K562 (cell line): ENCODE data around the gene HTR4. TPM values are rescaled to one million over a fixed set of nuclear protein-coding genes. Genes with fewer than 3 reads are reported as not detected.

ENCODE experiments used
- BDP1 ChIP-seq: IDR thresholded peaks from 3 replicates; pipeline ENCODE4 v1.6.1; 2011; ENCODE audit not compliant: insufficient read length, insufficient read depth
- BRF1 ChIP-seq: IDR thresholded peaks from 3 replicates; pipeline ENCODE4 v1.6.1; 2011; ENCODE audit warnings: borderline replicate concordance, mild to moderate bottlenecking; ENCODE audit not compliant: insufficient read length; ENCODE audit errors: extremely low read depth
- CBFB ChIP-seq: sonication (generic); formaldehyde crosslinking; IDR thresholded peaks from 2 replicates; pipeline ENCODE4 v1.4.0; 2020; ENCODE audit warnings: mild to moderate bottlenecking, missing genetic modification reagents
- CTCFL ChIP-seq: IDR thresholded peaks from 2 replicates; pipeline ENCODE4 v1.6.1; 2011; ENCODE audit warnings: borderline replicate concordance, low read depth, mild to moderate bottlenecking, moderate library complexity, low read length; ENCODE audit not compliant: insufficient read depth, poor library complexity, severe bottlenecking
- ESRRB ChIP-seq: fragments of 250-450 bp; sonication (Bioruptor Pico); IDR thresholded peaks from 2 replicates; pipeline ENCODE4 v1.5.0; 2020; ENCODE audit warnings: mild to moderate bottlenecking, moderate library complexity, borderline replicate concordance
- GTF2F1 ChIP-seq: IDR thresholded peaks from 2 replicates; pipeline ENCODE4 v1.6.1; 2011; ENCODE audit warnings: low read depth, low read length, improper control_type of control experiment
- HNRNPK ChIP-seq: fragments of 200-400 bp; formaldehyde crosslinking; IDR thresholded peaks from one replicate; pipeline ENCODE4 v1.6.1; 2018; ENCODE audit warnings: mild to moderate bottlenecking, low read depth, low read length; ENCODE audit not compliant: poor library complexity, severe bottlenecking
- JUNB ChIP-seq: fragments of 450-650 bp; formaldehyde crosslinking; conservative IDR thresholded peaks from 2 replicates; pipeline ENCODE4 v1.4.0; 2020; ENCODE audit warnings: mild to moderate bottlenecking
- MTF1 ChIP-seq: fragments of 250-450 bp; sonication (Bioruptor Pico); IDR thresholded peaks from 2 replicates; pipeline ENCODE4 v1.9.0; 2021; ENCODE audit warnings: moderate library complexity, mild to moderate bottlenecking, inconsistent platforms, borderline replicate concordance
- NFXL1 ChIP-seq: fragments of 450-650 bp; formaldehyde crosslinking; IDR thresholded peaks from 2 replicates; pipeline ENCODE4 v1.4.0; 2021; ENCODE audit warnings: mild to moderate bottlenecking
- NR2C2 ChIP-seq, 2 experiments: fragments of 200-800 bp in 1 of 2; sonication (Bioruptor generic) in 1 of 2; sonication (generic) in 1 of 2; formaldehyde crosslinking in 1 of 2; IDR thresholded peaks; 2 replicates each; pipeline versions ENCODE4 v1.6.1 to v1.8.0; 2016 to 2022; ENCODE audit warnings: mild to moderate bottlenecking in 1 of 2, missing compliant biosample characterization in 1 of 2, missing genetic modification characterization in 1 of 2, missing genetic modification reagents in 1 of 2
- PHTF2 ChIP-seq: fragments of 250-450 bp; sonication (Bioruptor Pico); IDR thresholded peaks from 2 replicates; pipeline ENCODE4 v1.5.0; 2021; ENCODE audit warnings: mild to moderate bottlenecking
- PPARD ChIP-seq: fragments of 250-450 bp; sonication (Bioruptor Pico); IDR thresholded peaks from 2 replicates; pipeline ENCODE4 v1.8.0; 2022; ENCODE audit warnings: inconsistent platforms, mild to moderate bottlenecking, moderate library complexity
- PTBP1 ChIP-seq: fragments of 200-400 bp; formaldehyde crosslinking; IDR thresholded peaks from 2 replicates; pipeline ENCODE4 v1.6.1; 2017; ENCODE audit warnings: low read depth, low read length
- RBM22 ChIP-seq: fragments of 200-400 bp; formaldehyde crosslinking; IDR thresholded peaks from 2 replicates; pipeline ENCODE4 v1.6.1; 2018; ENCODE audit warnings: low read length, low read depth; ENCODE audit not compliant: poor library complexity, severe bottlenecking
- RUNX1 ChIP-seq: sonication (generic); IDR thresholded peaks from 2 replicates; pipeline ENCODE4 v1.6.1; 2016; ENCODE audit warnings: antibody characterized with exemption, low read depth
- SRSF3 ChIP-seq: fragments of 200-400 bp; formaldehyde crosslinking; IDR thresholded peaks from 2 replicates; pipeline ENCODE4 v1.6.1; 2016; ENCODE audit warnings: mild to moderate bottlenecking, low read length, moderate library complexity; ENCODE audit not compliant: insufficient read depth
- STAT6 ChIP-seq: sonication (generic); formaldehyde crosslinking; IDR thresholded peaks from 2 replicates; pipeline ENCODE4 v1.8.1; 2023; ENCODE audit warnings: mild to moderate bottlenecking, missing genetic modification reagents
- TCFL5 ChIP-seq: fragments of 250-450 bp; sonication (Bioruptor Pico); conservative IDR thresholded peaks from 2 replicates; pipeline ENCODE4 v1.6.1; 2021; ENCODE audit warnings: mild to moderate bottlenecking, moderate library complexity, matching md5 sums
- ZFP1 ChIP-seq: fragments of 450-650 bp; formaldehyde crosslinking; IDR thresholded peaks from 2 replicates; pipeline ENCODE4 v1.4.0; 2020; ENCODE audit warnings: mild to moderate bottlenecking, mixed read lengths
- ZNF146 ChIP-seq: IDR thresholded peaks from one replicate; pipeline ENCODE4 v1.6.1; 2018; ENCODE audit warnings: missing compliant biosample characterization; ENCODE audit not compliant: unreplicated experiment
- ZNF707 ChIP-seq: fragments of 250-450 bp; sonication (Bioruptor Pico); conservative IDR thresholded peaks from 2 replicates; pipeline ENCODE4 v1.8.0; 2022; ENCODE audit warnings: inconsistent platforms, mild to moderate bottlenecking, moderate library complexity
- ZZZ3 ChIP-seq: fragments of 450-650 bp; IDR thresholded peaks from 2 replicates; pipeline ENCODE4 v1.6.1; 2016; ENCODE audit warnings: antibody characterized with exemption, mild to moderate bottlenecking, moderate library complexity
- polyA plus RNA-seq, 8 experiments: library from polyadenylated mRNA; depleted of rRNA in 4 of 8; stranded (reverse) in 5 of 8; unstranded in 3 of 8; fragments of >200 nt; fragmentation: Nextera tagmentation in 2 of 8; fragmentation: Illumina TruSeq in 1 of 8; extraction: Ambion mirVana in 2 of 8; extraction: Trizol in 1 of 8; gene quantifications; 2 replicates each; pipeline versions ENCODE4 v1.2.1 to v1.2.3, GENCODE V29; 2011 to 2014; ENCODE audit warnings: inconsistent platforms in 1 of 8, missing spikeins in 1 of 8
- total RNA-seq, 7 experiments: library from RNA; depleted of rRNA in 6 of 7; stranded (reverse); fragments of >200 nt in 6 of 7; fragmentation: Illumina TruSeq in 2 of 7; extraction: Trizol in 2 of 7; gene quantifications; 2 replicates each; pipeline versions ENCODE4 v1.2.1 to v1.2.3, GENCODE V29; 2011 to 2021; ENCODE audit warnings: low replicate concordance in 1 of 7
- TF ChIP-seq, protein P1 (sequence below): sonication (generic); formaldehyde crosslinking; IDR thresholded peaks from 2 replicates; pipeline ENCODE4 v1.9.0; 2022; ENCODE audit warnings: mild to moderate bottlenecking, missing genetic modification reagents

Gene HTR4
- total and polyA plus RNA-seq, 9 of the 15 experiments (the other 6 are each of a cell fraction or from before 2014, with no cell fraction given): 0.13 TPM; not detected in 8

- TF ChIP-seq CTCFL (peak; percentile 82), ZFP1 (no peak), STAT6 (no peak), NFXL1 (CRISPR knock-in tag) (no peak), ZNF146 (CRISPR knock-in tag) (no peak), PTBP1 (0 out of 2 replicates have a peak, but pooled peaks have one; percentile 48), BRF1 (no peak), ESRRB (no peak), RUNX1 (no peak), HNRNPK (no peak), ZNF707 (CRISPR knock-in tag) (no peak), SRSF3 (no peak), CBFB (peak; percentile 55; the same call in 1 of the 2 replicates), RBM22 (no peak), PHTF2 (CRISPR knock-in tag) (no peak), ZZZ3 (no peak), TCFL5 (CRISPR knock-in tag) (no peak), MTF1 (CRISPR knock-in tag) (no peak), NR2C2 (CRISPR knock-in tag; IDR thresholded peaks at IDR 0.05) (no peak), NR2C2 (tag; IDR thresholded peaks at IDR 0.05) (no peak), BDP1 (no peak), JUNB (CRISPR knock-in tag) (no peak), PPARD (CRISPR knock-in tag) (no peak), GTF2F1 (no peak)
- TF ChIP-seq, protein P1, sequence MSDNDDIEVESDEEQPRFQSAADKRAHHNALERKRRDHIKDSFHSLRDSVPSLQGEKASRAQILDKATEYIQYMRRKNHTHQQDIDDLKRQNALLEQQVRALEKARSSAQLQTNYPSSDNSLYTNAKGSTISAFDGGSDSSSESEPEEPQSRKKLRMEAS (CRISPR knock-in tag): no peak; the same call in 1 of the 2 replicates
These were observed 171.4 kb downstream of the HTR4 start (continued) for GRCh38 chr5:148482697-148483462.
